ELF-1 (cell line): Measurements from ENCODE around the gene MAP3K15.
A peak's percentile ranks its signal among the peaks of the same experiment; 100 is the strongest.

Experiments
- DNase-seq: peaks from one replicate; pipeline ENCODE4 v3.0.0-alpha.2; 2016; ENCODE audit warnings: low read depth, low spot score

The MAP3K15 gene

DNA sequence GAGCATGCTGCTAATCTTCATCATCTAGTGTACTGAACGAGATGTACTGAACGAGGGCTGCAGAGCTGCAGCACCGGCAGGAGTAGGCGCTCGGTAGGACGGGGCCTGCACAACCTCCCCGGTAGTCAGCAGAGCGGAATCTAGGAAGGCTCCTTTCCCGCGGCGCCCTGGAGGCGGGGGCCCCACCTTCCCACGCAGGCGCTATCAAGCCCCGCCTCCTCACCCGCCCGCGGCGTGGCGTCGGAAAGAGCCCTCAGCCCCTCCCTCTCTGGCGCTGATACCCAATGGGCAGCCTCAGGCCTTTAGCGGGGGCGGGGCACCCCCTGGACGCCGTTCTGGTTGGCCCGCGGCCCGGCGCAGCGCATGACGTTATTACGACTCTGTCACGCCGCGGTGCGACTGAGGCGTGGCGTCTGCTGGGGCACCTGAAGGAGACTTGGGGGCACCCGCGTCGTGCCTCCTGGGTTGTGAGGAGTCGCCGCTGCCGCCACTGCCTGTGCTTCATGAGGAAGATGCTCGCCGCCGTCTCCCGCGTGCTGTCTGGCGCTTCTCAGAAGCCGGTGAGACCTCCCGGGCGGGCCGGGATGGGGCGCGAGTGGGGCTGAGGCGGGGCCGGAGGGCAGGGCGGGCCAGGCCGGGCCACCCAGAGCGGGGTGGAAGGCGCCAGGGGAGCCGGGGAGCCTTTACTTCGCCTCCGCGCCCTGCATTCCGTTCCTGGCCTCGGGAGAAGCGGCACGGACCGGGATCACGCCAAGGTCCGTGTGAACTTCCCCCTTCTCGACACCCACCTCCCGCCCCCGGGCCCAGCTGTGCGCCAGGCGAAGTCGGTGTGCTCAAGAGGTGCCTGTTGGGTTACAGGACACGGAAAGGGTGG is 171.5 kb downstream of the MAP3K15 start, which contains the start of gene PDHA1:
Gene PDHA1, plus strand, starts transcription at position 393 of the 874 bp plus-strand sequence. Its CDS starts 111 bp downstream, at position 504.
- DNase-seq = peak; percentile 98

DNA sequence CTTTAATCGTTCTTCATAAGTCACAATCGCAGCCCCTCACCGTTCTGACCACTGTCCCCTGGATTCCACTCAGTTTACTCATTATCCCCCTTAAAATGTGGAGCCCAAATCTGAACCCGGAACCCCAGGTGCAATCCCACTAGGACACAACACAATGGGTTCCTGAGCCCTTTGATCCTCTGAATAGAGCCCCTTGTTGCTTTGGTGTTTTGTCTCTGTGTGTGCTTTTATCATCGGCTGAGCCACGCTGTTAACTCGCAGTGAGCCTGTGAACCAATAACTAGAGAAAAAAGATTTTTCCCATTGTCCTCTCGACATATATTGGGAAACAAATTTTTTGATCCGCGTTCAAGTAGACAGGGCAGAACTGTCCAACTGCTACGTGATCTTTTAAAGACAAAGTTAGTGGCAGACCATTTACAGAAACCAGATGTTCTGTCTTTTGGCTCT is 172.2 kb downstream of the MAP3K15 start:
- no peak for DNase-seq

DNA sequence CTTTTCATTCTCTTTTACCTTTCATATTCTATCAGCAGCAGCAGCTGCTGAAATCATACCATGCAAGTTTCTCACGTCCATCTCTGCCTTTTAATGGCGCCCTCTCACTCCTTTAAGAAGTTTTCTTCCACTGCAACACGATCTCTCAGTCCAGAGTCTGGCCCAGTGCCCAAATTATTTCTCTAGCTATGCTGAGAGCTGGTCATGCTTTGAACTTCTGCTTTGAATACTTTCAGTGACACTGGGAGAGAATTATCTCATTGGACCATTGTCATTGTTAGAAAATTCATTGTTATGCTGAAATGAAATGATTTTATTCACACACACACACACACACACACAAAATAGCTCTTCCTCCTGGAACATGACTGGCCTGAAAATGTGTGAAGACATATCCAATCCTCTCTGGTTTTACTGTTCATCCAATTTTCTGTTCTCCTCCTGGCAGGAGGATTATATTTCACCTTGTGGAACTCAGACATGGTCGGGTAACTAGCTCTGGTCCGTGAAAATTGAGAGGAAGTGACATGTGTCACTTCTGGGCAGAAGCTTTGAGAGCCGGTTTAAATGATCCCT is 172.9 kb downstream of the MAP3K15 start:
- no peak for DNase-seq

DNA sequence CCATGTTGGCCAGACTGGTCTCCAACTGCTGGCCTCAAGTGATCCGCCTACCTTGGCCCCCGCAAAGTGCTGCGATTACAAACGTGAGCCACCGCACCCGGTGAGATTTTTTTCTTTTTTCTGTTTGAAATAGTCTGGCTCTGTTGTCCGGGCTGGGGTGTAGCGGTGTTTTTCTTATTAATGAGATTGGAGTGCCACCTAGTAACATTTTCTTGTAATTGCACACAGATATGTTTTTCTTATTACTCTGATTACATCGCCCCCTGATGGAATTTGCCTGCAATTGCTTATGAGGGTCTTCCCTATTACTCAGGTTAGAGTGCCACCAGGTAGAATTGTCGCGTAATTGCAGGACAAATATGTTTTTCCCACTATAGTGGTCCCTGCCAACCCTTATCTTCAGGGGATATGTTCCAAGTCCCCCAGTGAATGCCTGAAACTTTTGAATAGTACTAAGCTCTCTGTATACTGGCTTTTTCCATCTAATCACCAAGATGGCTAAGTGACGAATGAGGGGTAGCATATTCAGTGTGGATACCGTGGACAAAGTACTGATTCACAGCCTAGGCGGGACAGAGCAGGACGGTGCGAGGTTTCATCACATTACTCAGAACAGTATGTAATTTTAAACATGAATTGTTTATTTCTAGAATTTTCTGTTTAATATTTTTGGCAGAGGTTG is 180.2 kb downstream of the MAP3K15 start:
- peak; percentile 70 for DNase-seq

DNA sequence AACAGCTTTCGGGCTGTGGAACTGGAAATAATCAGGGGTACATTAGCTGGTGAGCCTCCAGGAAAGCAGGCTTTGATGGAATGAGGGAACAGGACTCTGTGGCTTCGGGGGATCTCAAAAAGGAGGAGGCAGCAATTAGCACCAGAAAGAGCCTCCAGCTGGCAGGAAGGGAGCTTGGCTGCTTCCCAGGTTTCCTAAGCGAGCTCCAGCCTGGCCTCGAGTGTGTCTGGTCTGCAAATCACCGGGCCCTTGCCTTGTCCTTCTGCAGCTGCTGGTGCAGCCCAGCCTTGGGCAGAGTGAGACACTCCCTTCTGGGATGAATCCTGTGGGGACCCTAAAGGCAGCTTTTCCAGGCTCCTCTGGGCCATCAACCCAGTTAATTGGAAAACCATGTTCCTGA is 182.3 kb downstream of the MAP3K15 start:
- peak; percentile 22 for DNase-seq

DNA sequence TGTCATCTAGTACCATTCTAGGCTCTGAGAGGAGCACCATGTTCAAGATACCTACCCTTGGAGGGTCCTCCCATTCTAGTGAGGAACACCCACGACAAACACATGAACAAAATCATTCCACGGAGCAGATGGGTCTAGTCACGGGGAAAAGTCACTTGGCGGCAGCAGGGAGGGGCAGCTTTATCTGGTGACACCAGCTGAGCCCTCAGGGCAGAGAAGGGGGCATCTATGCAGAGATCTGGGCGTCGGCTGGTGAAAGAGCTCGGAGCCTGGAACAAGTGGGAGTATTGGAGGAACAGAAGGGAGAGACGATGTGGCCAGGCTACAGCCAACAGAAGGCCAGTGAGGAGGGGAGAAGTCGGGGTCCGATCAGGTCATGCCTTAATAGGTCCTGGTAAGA is 183.5 kb downstream of the MAP3K15 start:
- no peak for DNase-seq

DNA sequence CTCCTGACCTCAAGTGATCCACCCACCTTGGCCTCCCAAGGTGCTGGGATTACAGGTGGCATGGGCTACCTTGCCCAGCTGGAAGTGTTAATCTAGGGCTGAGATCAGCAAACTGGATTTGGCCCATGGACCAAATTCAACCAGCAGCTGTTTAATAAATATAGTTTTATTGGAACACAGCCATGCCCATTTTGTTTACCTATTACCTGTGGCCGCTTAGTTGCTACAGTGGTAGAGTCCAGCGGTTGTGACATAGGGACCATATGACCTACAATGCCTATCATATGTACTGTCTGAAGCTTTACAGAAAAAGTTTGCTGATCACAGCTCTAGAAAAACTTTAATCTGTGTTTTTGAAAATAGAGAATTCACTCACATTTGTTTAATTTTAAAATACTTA is 188.7 kb downstream of the MAP3K15 start:
- no peak for DNase-seq
